ENCODE measurements around the gene ATG7.

- TF ChIP-seq POLR2A (IDR thresholded peaks at IDR 0.05): no peak
- TF ChIP-seq CTCF (IDR thresholded peaks at IDR 0.05): no peak
These were observed 17.3 kb upstream of the ATG7 start for GRCh38 chr3:11254876-11255275.
